SU-DHL-6 (cell line): ENCODE results near the gene GRAMD1A.

Experiments used
- H2AFZ ChIP-seq: fragments of 200-600 bp; sonication (generic); 2 replicates; pipeline ENCODE4 v1.6.1; 2014; ENCODE audit warnings: low read depth, mild to moderate bottlenecking, moderate library complexity, mixed read lengths, antibody characterized with exemption, low read length; ENCODE audit not compliant: severe bottlenecking
- H3F3A ChIP-seq: fragments of 200-600 bp; shearing (Covaris generic); 2 replicates; pipeline ENCODE4 v1.6.0; 2016; ENCODE audit warnings: antibody characterized with exemption, mild to moderate bottlenecking; ENCODE audit not compliant: insufficient read depth
- H3K27ac ChIP-seq: fragments of 200-600 bp; sonication (generic); 2 replicates; pipeline ENCODE4 v1.5.1; 2016; ENCODE audit warnings: low read depth, mild to moderate bottlenecking, low read length, moderate library complexity, mixed read lengths
- H3K27me3 ChIP-seq: fragments of 200-600 bp; sonication (generic), shearing (Covaris generic); 2 replicates; pipeline ENCODE4 v1.6.0; 2014; ENCODE audit warnings: mild to moderate bottlenecking, low read length
- H3K36me3 ChIP-seq: fragments of 200-600 bp; sonication (generic); 2 replicates; pipeline ENCODE4 v1.6.1; 2014; ENCODE audit warnings: mild to moderate bottlenecking, low read length, mixed read lengths
- H3K4me2 ChIP-seq: fragments of 300-600, 200-600 bp; shearing (Covaris generic), sonication (generic); 2 replicates; pipeline ENCODE4 v1.6.0; 2014; ENCODE audit warnings: low read length, low read depth, mild to moderate bottlenecking; ENCODE audit not compliant: poor library complexity, severe bottlenecking
- H3K4me3 ChIP-seq: fragments of 200-600 bp; sonication (generic); 2 replicates; pipeline ENCODE4 v1.5.1; 2014; ENCODE audit warnings: antibody characterized with exemption, low read length, mild to moderate bottlenecking, mixed read lengths; ENCODE audit not compliant: insufficient read depth, poor library complexity, severe bottlenecking
- H3K79me2 ChIP-seq: fragments of 200-600 bp; sonication (generic); 2 replicates; pipeline ENCODE4 v1.6.1; 2014; ENCODE audit warnings: mild to moderate bottlenecking, low read length, moderate library complexity; ENCODE audit not compliant: insufficient read depth
- H3K9ac ChIP-seq: fragments of 200-600 bp; sonication (generic); 2 replicates; pipeline ENCODE4 v1.7.0; 2014; ENCODE audit warnings: mild to moderate bottlenecking, low read length
- H3K9me2 ChIP-seq: fragments of 200-600 bp; sonication (generic); replicated peaks from 2 replicates; pipeline ENCODE4 v1.6.1; 2014; ENCODE audit warnings: low read length; ENCODE audit not compliant: insufficient read depth
- H3K9me3 ChIP-seq: fragments of 200-600 bp; sonication (generic); 2 replicates; pipeline ENCODE4 v1.6.1; 2014; ENCODE audit warnings: low read length, mixed read lengths; ENCODE audit not compliant: insufficient read depth
- H4K20me1 ChIP-seq: fragments of 200-600 bp; sonication (generic); 2 replicates; pipeline ENCODE4 v1.6.1; 2014; ENCODE audit warnings: low read depth, mild to moderate bottlenecking, antibody characterized with exemption, low read length, moderate library complexity, mixed read lengths
- EZH2phosphoT487 ChIP-seq: fragments of 200-600 bp; sonication (generic), shearing (Covaris generic); conservative IDR thresholded peaks from 2 replicates; pipeline ENCODE4 v1.6.1; 2018; ENCODE audit warnings: mild to moderate bottlenecking, antibody characterized with exemption, low read length, moderate library complexity, mixed read lengths
- TF ChIP-seq, protein P1 (sequence below): fragments of 200-600 bp; sonication (generic); IDR thresholded peaks from one replicate; pipeline ENCODE4 v1.5.1; 2017; ENCODE audit warnings: antibody characterized with exemption, mild to moderate bottlenecking, low read length, moderate library complexity; ENCODE audit not compliant: insufficient read depth, poor library complexity, severe bottlenecking

Gene GRAMD1A

DNA sequence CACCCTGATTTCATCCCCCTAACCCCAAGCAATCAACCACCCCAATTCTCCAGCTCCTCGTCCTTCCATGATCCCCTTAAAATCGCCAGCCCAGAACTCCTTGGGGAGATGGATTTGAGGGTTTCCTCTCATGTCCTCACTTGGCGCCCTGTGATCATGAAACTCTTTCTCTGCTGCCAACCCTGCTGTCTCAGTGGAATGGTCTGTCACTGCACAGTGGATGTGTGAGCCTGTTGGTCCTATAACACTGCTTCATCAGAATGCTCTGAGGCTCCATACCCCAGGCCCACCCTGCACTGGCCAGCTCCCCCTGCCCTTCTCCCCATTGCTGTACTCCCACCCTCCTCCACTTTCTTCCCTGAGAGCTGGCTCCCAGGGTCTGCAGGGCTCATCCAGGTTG, 23.5 kb upstream of the GRAMD1A start:
- no peaks in the 10 kb centered on the region for H3K79me2 ChIP-seq
- H4K20me1 ChIP-seq = no peaks in the 10 kb centered on the region
- H3K9ac ChIP-seq = no peak overlapping the region
- TF ChIP-seq, protein P1, sequence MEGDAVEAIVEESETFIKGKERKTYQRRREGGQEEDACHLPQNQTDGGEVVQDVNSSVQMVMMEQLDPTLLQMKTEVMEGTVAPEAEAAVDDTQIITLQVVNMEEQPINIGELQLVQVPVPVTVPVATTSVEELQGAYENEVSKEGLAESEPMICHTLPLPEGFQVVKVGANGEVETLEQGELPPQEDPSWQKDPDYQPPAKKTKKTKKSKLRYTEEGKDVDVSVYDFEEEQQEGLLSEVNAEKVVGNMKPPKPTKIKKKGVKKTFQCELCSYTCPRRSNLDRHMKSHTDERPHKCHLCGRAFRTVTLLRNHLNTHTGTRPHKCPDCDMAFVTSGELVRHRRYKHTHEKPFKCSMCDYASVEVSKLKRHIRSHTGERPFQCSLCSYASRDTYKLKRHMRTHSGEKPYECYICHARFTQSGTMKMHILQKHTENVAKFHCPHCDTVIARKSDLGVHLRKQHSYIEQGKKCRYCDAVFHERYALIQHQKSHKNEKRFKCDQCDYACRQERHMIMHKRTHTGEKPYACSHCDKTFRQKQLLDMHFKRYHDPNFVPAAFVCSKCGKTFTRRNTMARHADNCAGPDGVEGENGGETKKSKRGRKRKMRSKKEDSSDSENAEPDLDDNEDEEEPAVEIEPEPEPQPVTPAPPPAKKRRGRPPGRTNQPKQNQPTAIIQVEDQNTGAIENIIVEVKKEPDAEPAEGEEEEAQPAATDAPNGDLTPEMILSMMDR = no peak
- TF ChIP-seq EZH2phosphoT487 = no peak
- no peak overlapping the region for H3K4me2 ChIP-seq
- no peak overlapping the region for H3K4me3 ChIP-seq
- no peak overlapping the region for H2AFZ ChIP-seq
- H3K9me2 ChIP-seq = no peaks in the 10 kb centered on the region
- no peaks in the 10 kb centered on the region for H3F3A ChIP-seq
- no peaks in the 10 kb centered on the region for H3K36me3 ChIP-seq
- H3K27me3 ChIP-seq = no peaks in the 10 kb centered on the region
- no peaks in the 10 kb centered on the region; the same call in 1 of the 2 replicates for H3K9me3 ChIP-seq
- H3K27ac ChIP-seq = no peak overlapping the region

DNA sequence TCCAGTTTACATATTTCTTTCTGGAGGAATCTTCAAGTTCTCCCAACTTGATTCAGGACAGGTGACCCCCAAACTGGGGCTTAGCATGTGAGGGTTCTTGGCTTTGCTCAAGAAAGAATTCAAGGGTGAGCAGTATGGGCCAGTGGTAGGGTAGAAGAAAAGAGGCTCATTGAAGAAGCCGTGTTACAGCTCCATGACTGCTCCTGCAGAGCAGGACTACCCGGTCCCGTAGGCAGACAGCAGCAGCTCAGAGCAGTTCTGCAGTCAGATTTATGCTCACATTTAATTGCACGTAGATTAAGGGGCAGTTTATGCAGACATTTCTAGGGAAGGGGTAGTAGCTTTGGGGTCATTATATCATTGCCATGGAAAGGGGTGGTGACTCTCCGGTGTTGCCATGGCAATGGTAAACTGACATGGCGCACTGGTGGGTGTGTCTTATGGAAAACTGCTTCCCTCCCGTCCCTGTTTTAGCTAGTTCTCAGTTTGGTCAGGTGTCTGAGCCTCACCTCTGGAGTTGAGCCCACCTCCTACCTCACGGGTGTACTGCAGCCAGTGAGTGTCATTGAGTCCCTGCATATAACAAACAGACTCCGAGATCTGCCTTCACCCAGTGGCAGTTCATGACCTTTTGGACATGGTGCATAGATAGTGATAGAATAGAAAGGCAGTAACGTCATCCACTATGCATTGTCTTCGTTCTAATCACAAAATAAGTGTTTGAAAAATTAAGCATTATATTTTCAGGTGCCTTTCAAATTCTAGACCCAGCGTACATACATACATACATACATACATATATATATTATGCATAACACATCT, 20.1 kb upstream of the GRAMD1A start:
- TF ChIP-seq EZH2phosphoT487 = no peak
- TF ChIP-seq, protein P1 = no peak
- Histone ChIP-seq H3K27ac (no peak overlapping the region), H3K9me3 (no peaks in the 10 kb centered on the region; the same call in 1 of the 2 replicates), H3K4me2 (no peak overlapping the region), H4K20me1 (no peaks in the 10 kb centered on the region), H3K36me3 (no peaks in the 10 kb centered on the region), H3F3A (no peaks in the 10 kb centered on the region), H3K9me2 (no peaks in the 10 kb centered on the region), H3K79me2 (no peaks in the 10 kb centered on the region), H3K4me3 (no peak overlapping the region), H3K9ac (no peak overlapping the region), H2AFZ (no peak overlapping the region), H3K27me3 (no peaks in the 10 kb centered on the region)

DNA sequence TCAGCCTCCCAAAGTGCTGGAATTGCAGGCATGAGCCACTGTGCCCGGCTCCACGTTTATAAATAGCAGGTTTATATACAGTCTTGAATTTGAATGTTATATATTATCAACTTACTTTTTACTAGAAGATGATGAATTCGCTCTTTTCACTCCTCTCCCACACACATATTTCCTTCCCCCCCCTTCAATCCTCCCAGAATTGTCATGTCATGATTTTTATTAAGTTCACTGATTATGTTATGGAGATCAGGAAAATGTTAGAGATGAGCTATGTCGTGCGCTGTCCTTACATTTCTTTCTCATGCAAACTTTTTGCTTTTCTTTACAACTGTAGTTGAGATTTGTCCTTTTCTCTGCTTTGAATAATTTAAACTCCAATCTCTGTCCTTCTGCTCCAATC, 17.8 kb upstream of the GRAMD1A start:
- Histone ChIP-seq H3K9me2 (no peaks in the 10 kb centered on the region), H3F3A (no peaks in the 10 kb centered on the region), H4K20me1 (no peaks in the 10 kb centered on the region), H3K27ac (no peak overlapping the region), H3K27me3 (no peaks in the 10 kb centered on the region), H3K9ac (no peak overlapping the region), H3K9me3 (no peaks in the 10 kb centered on the region), H3K4me3 (no peak overlapping the region), H3K79me2 (no peaks in the 10 kb centered on the region), H3K4me2 (no peak overlapping the region), H3K36me3 (no peaks in the 10 kb centered on the region), H2AFZ (no peak overlapping the region)
- TF ChIP-seq EZH2phosphoT487 = no peak
- TF ChIP-seq, protein P1 = no peak
